CD8-positive, alpha-beta memory T cell (primary cell): ENCODE measurements around the gene KDM2A. TPM values are rescaled to one million over a fixed set of nuclear protein-coding genes. Genes with fewer than 3 reads are reported as not detected.

Source experiments
- CTCF ChIA-PET: fragments of 350-600 bp; sonication (Branson Sonifier 250); formaldehyde crosslinking; loops from one replicate; lab custom pipeline; 2021; ENCODE audit warnings: antibody characterized with exemption; lab: Charles Lee
- POLR2A ChIA-PET: fragments of 350-600 bp; sonication (Branson Sonifier 250); formaldehyde crosslinking; loops from one replicate; lab custom pipeline; 2021; ENCODE audit warnings: antibody characterized with exemption; lab: Charles Lee
- DNase-seq, 5 donors: peaks; one replicate each; pipeline versions ENCODE4 v3.0.0 to v3.0.0-alpha.2; 2020 to 2022; ENCODE audit warnings: mixed read lengths in 1 of 5
- H3K27ac ChIP-seq: one replicate; pipeline ENCODE4 v1.7.0; 2013; ENCODE audit warnings: low read depth, mild to moderate bottlenecking, low read length, moderate library complexity
- H3K27me3 ChIP-seq: 2 replicates; pipeline ENCODE4 v1.7.0; 2013; ENCODE audit warnings: low read length, mild to moderate bottlenecking; ENCODE audit not compliant: insufficient read depth, poor library complexity, severe bottlenecking
- H3K36me3 ChIP-seq: 2 replicates; pipeline ENCODE4 v1.7.0; 2013; ENCODE audit warnings: mild to moderate bottlenecking, low read length, moderate library complexity; ENCODE audit not compliant: insufficient read depth
- H3K4me1 ChIP-seq: 2 replicates; pipeline ENCODE4 v1.7.0; 2013; ENCODE audit warnings: mild to moderate bottlenecking, low read length, moderate library complexity; ENCODE audit not compliant: insufficient read depth
- H3K4me3 ChIP-seq: 2 replicates; pipeline ENCODE4 v1.7.0; 2013; ENCODE audit warnings: mild to moderate bottlenecking, low read length
- H3K9me3 ChIP-seq: 2 replicates; pipeline ENCODE4 v1.7.0; 2013; ENCODE audit warnings: mild to moderate bottlenecking, low read length
- H3K27ac Mint-ChIP-seq, 8 donors: one replicate each; pipeline ENCODE4 v1.8.0; 2020 to 2021; ENCODE audit warnings: mixed read lengths in 8 of 8, mild to moderate bottlenecking in 6 of 8, inconsistent platforms in 3 of 8, moderate library complexity in 3 of 8
- H3K27me3 Mint-ChIP-seq, 2 donors: one replicate each; pipeline ENCODE4 v1.8.0; 2020 to 2021; ENCODE audit warnings: mixed read lengths in 2 of 2, mild to moderate bottlenecking in 1 of 2, moderate library complexity in 1 of 2
- H3K36me3 Mint-ChIP-seq, 3 donors: one replicate each; pipeline ENCODE4 v1.8.0; 2020 to 2021; ENCODE audit warnings: mixed read lengths in 3 of 3, inconsistent platforms in 1 of 3, mild to moderate bottlenecking in 1 of 3
- H3K4me1 Mint-ChIP-seq, 3 donors: one replicate each; pipeline ENCODE4 v1.8.0; 2020 to 2021; ENCODE audit warnings: mixed read lengths in 3 of 3, inconsistent platforms in 1 of 3, mild to moderate bottlenecking in 1 of 3
- H3K4me3 Mint-ChIP-seq, 7 donors: one replicate each; pipeline ENCODE4 v1.8.0; 2020 to 2021; ENCODE audit warnings: mixed read lengths in 7 of 7, mild to moderate bottlenecking in 6 of 7, moderate library complexity in 4 of 7, inconsistent platforms in 2 of 7
- H3K9me3 Mint-ChIP-seq, 5 donors: one replicate each; pipeline ENCODE4 v1.8.0; 2020 to 2022; ENCODE audit warnings: mixed read lengths in 5 of 5, mild to moderate bottlenecking in 3 of 5, moderate library complexity in 2 of 5, inconsistent platforms in 1 of 5
- polyA plus RNA-seq: library from polyadenylated mRNA; unstranded; fragments of 300-500 nt; fragmentation: Illumina TruSeq; gene quantifications from one replicate; pipeline ENCODE4 v1.2.3, GENCODE V29; 2021
- total RNA-seq, 2 experiments: library from RNA; stranded (reverse); gene quantifications; one replicate each; pipeline ENCODE4 v1.2.3, GENCODE V29; 2021

The KDM2A gene
- 100 to 1,000 TPM; 101 to 107 TPM for total RNA-seq
- polyA plus RNA-seq: 20.4 TPM

- Mint-ChIP-seq H3K4me3 (peak within 1 kb of the TSS; percentile 91 to 99 (median 97)), H3K9me3 (no peaks in the 10 kb centered on the region), H3K4me1 (peaks cover 25 to 49% (median 35%) of the 10 kb centered on the region in 3 donors), H3K36me3 (peaks cover 0 to 34% (median 7%) of the 10 kb centered on the region in 3 donors), H3K27me3 (no peaks in the 10 kb centered on the region), H3K27ac (peak within 1 kb of the TSS; percentile 82 to 98 (median 96))
- H3K27me3 ChIP-seq: no peaks in the 10 kb centered on the region
- POLR2A ChIA-PET: interaction anchor here (0.5 to 2.4 kb wide), 8 partner anchors 9 to 343 kb away, joined by 3 to 18 read pairs (median 3); partner anchors contain the start of genes CLCF1, POLD4 and RCE1
- peaks cover 23% of the 10 kb centered on the region for H3K4me1 ChIP-seq
- peak within 1 kb of the TSS; percentile 94 for H3K4me3 ChIP-seq
- H3K27ac ChIP-seq: peak within 1 kb of the TSS; percentile 78
- DNase-seq: peak; percentile 97 to 100 (median 99)
- H3K36me3 ChIP-seq: no peaks in the 10 kb centered on the region
- CTCF ChIA-PET: interaction anchor here (1.0 to 1.4 kb wide), 3 partner anchors 37 to 121 kb away, joined by 3 to 8 read pairs (median 4); no protein-coding TSS in a partner anchor
- no peaks in the 10 kb centered on the region for H3K9me3 ChIP-seq
These were observed at the start of gene KDM2A for GRCh38 chr11:67118801-67119584. TSS of gene KDM2A (plus strand) at chr11:67119263. CDS start at chr11:67121317, 2,054 bp downstream.

GRCh38 chr11:67071420-67072284 is 47.4 kb upstream of the KDM2A start:
- no peaks in the 10 kb centered on the region for H3K9me3 Mint-ChIP-seq
- no peaks in the 10 kb centered on the region for H3K36me3 Mint-ChIP-seq
- peak overlapping the region in 6 of 7 donors; percentile 27 to 68 (median 56) for H3K4me3 Mint-ChIP-seq
- H3K4me1 Mint-ChIP-seq: peaks cover 0 to 4% (median 2%) of the 10 kb centered on the region in 3 donors
- ChIA-PET POLR2A (interaction anchor here (0.6 kb wide), 1 partner anchor 318 kb away, joined by 3 read pairs; no protein-coding TSS in a partner anchor), CTCF (interaction anchor here (1.4 kb wide), 2 partner anchors 34 to 103 kb away, joined by 3 read pairs; no protein-coding TSS in a partner anchor)
- Histone ChIP-seq H3K9me3 (no peaks in the 10 kb centered on the region), H3K4me3 (no peak overlapping the region), H3K27me3 (no peaks in the 10 kb centered on the region), H3K4me1 (no peaks in the 10 kb centered on the region), H3K36me3 (no peaks in the 10 kb centered on the region), H3K27ac (no peak overlapping the region)
- peak; percentile 52 to 76 (median 58) for DNase-seq
- no peak overlapping the region for H3K27ac Mint-ChIP-seq
- peaks cover 0 to 5% of the 10 kb centered on the region in 2 donors for H3K27me3 Mint-ChIP-seq

GRCh38 chr11:67072295-67072694 is 46.8 kb upstream of the KDM2A start:
- peaks cover 0 to 5% of the 10 kb centered on the region in 2 donors for H3K27me3 Mint-ChIP-seq
- CTCF ChIA-PET: interaction anchor here (1.4 to 1.8 kb wide), 2 partner anchors 14 to 33 kb away, joined by 3 to 4 read pairs; no protein-coding TSS in a partner anchor

GRCh38 chr11:67073908-67074307 is 45.2 kb upstream of the KDM2A start:
- H3K9me3 Mint-ChIP-seq: no peaks in the 10 kb centered on the region

More at GRCh38 chr11:67072295-67072694, 46.8 kb upstream of the KDM2A start:
- Histone ChIP-seq H3K4me1 (no peaks in the 10 kb centered on the region), H3K4me3 (no peak overlapping the region), H3K36me3 (no peaks in the 10 kb centered on the region), H3K9me3 (no peaks in the 10 kb centered on the region), H3K27me3 (no peaks in the 10 kb centered on the region), H3K27ac (no peak overlapping the region)
- POLR2A ChIA-PET: interaction anchor here (0.6 kb wide), 1 partner anchor 99 kb away, joined by 3 read pairs; no protein-coding TSS in a partner anchor
- Mint-ChIP-seq H3K27ac (peak overlapping the region in 1 of 8 donors; percentile 56), H3K36me3 (no peaks in the 10 kb centered on the region), H3K9me3 (no peaks in the 10 kb centered on the region), H3K4me3 (no peak overlapping the region), H3K4me1 (peaks cover 0 to 4% (median 2%) of the 10 kb centered on the region in 3 donors)
- DNase-seq: no peak

GRCh38 chr11:67076202-67076601 is 42.9 kb upstream of the KDM2A start:
- ChIA-PET CTCF (interaction anchor here (0.6 kb wide), 1 partner anchor 437 kb away, joined by 3 read pairs; no protein-coding TSS in a partner anchor), POLR2A (no interaction called here)
- no peaks in the 10 kb centered on the region for H3K9me3 ChIP-seq
- DNase-seq: no peak
- H3K36me3 Mint-ChIP-seq: no peaks in the 10 kb centered on the region
- H3K27ac ChIP-seq: no peak overlapping the region
- H3K4me1 ChIP-seq: no peaks in the 10 kb centered on the region
- no peak overlapping the region for H3K4me3 ChIP-seq
- no peaks in the 10 kb centered on the region for H3K9me3 Mint-ChIP-seq
- no peaks in the 10 kb centered on the region for H3K36me3 ChIP-seq
- H3K27ac Mint-ChIP-seq: peak overlapping the region in 1 of 8 donors; percentile 43
- H3K4me1 Mint-ChIP-seq: peaks cover 0 to 4% (median 2%) of the 10 kb centered on the region in 3 donors
- peaks cover 0 to 2% of the 10 kb centered on the region in 2 donors for H3K27me3 Mint-ChIP-seq
- H3K27me3 ChIP-seq: no peaks in the 10 kb centered on the region
- H3K4me3 Mint-ChIP-seq: no peak overlapping the region

More at GRCh38 chr11:67073908-67074307, 45.2 kb upstream of the KDM2A start:
- ChIA-PET CTCF (interaction anchor here (1.1 to 1.8 kb wide), 4 partner anchors 16 to 97 kb away, joined by 3 to 4 read pairs (median 3); no protein-coding TSS in a partner anchor), POLR2A (no interaction called here)
- Mint-ChIP-seq H3K36me3 (no peaks in the 10 kb centered on the region), H3K27ac (no peak overlapping the region), H3K4me3 (no peak overlapping the region), H3K27me3 (peaks cover 0 to 2% of the 10 kb centered on the region in 2 donors), H3K4me1 (peaks cover 0 to 4% (median 2%) of the 10 kb centered on the region in 3 donors)
- H3K27ac ChIP-seq: no peak overlapping the region
- DNase-seq: no peak
- no peak overlapping the region for H3K4me3 ChIP-seq
- no peaks in the 10 kb centered on the region for H3K36me3 ChIP-seq
- no peaks in the 10 kb centered on the region for H3K9me3 ChIP-seq
- no peaks in the 10 kb centered on the region for H3K27me3 ChIP-seq
- no peaks in the 10 kb centered on the region for H3K4me1 ChIP-seq

GRCh38 chr11:67079065-67079705 is 39.9 kb upstream of the KDM2A start:
- H3K4me3 ChIP-seq: no peak overlapping the region
- Mint-ChIP-seq H3K27me3 (peaks cover 4 to 8% of the 10 kb centered on the region in 2 donors), H3K4me3 (no peak overlapping the region), H3K27ac (no peak overlapping the region), H3K36me3 (no peaks in the 10 kb centered on the region), H3K4me1 (peaks cover 6 to 14% (median 6%) of the 10 kb centered on the region in 3 donors), H3K9me3 (no peaks in the 10 kb centered on the region)
- H3K36me3 ChIP-seq: no peaks in the 10 kb centered on the region
- no peak for DNase-seq
- H3K4me1 ChIP-seq: peaks cover 10% of the 10 kb centered on the region
- ChIA-PET POLR2A (no interaction called here), CTCF (no interaction called here)
- H3K27ac ChIP-seq: no peak overlapping the region
- no peaks in the 10 kb centered on the region for H3K9me3 ChIP-seq
- no peaks in the 10 kb centered on the region for H3K27me3 ChIP-seq
